Osteocyte (in vitro differentiated cells): Measurements from ENCODE around the gene RIMS4. TPM values are rescaled to one million over a fixed set of nuclear protein-coding genes. Genes with fewer than 3 reads are reported as not detected.

Experiments used
- DNase-seq: peaks from one replicate; pipeline ENCODE4 v3.0.0; 2021; ENCODE audit warnings: mixed read lengths; ENCODE audit not compliant: unreplicated experiment; ENCODE audit errors: extremely low spot score
- H3K27ac Mint-ChIP-seq: one replicate; pipeline ENCODE4 v1.8.0; 2021; ENCODE audit warnings: mild to moderate bottlenecking, mixed read lengths; ENCODE audit not compliant: unreplicated experiment
- H3K27me3 Mint-ChIP-seq: one replicate; pipeline ENCODE4 v1.8.0; 2021; ENCODE audit warnings: mixed read lengths; ENCODE audit not compliant: unreplicated experiment
- H3K36me3 Mint-ChIP-seq: one replicate; pipeline ENCODE4 v1.8.0; 2021; ENCODE audit warnings: mixed read lengths; ENCODE audit not compliant: unreplicated experiment
- H3K4me1 Mint-ChIP-seq: one replicate; pipeline ENCODE4 v1.8.0; 2021; ENCODE audit warnings: mixed read lengths; ENCODE audit not compliant: unreplicated experiment
- H3K4me3 Mint-ChIP-seq: one replicate; pipeline ENCODE4 v1.8.0; 2021; ENCODE audit warnings: mild to moderate bottlenecking, moderate library complexity, mixed read lengths; ENCODE audit not compliant: unreplicated experiment
- H3K9me3 Mint-ChIP-seq: one replicate; pipeline ENCODE4 v1.8.0; 2021; ENCODE audit warnings: mixed read lengths; ENCODE audit not compliant: unreplicated experiment
- CTCF ChIP-seq: fragments of 200-600 bp; sonication (generic); IDR thresholded peaks from 2 replicates; pipeline ENCODE4 v1.5.0; 2021; ENCODE audit warnings: antibody characterized with exemption, mild to moderate bottlenecking, moderate library complexity
- total RNA-seq: library from RNA; stranded (reverse); gene quantifications from 2 replicates; pipeline ENCODE4 v1.2.1, GENCODE V29; 2021

The RIMS4 gene
- total RNA-seq, 1 donor from 2014 or later = 0.75 TPM

GRCh38 chr20:44762466-44763140 is 47.7 kb downstream of the RIMS4 start:
- peaks cover 43% of the 10 kb centered on the region for H3K27me3 Mint-ChIP-seq
- H3K27ac Mint-ChIP-seq = no peak overlapping the region
- no peak for TF ChIP-seq CTCF
- no peaks in the 10 kb centered on the region for H3K9me3 Mint-ChIP-seq
- H3K36me3 Mint-ChIP-seq = no peaks in the 10 kb centered on the region
- H3K4me3 Mint-ChIP-seq = no peak overlapping the region
- H3K4me1 Mint-ChIP-seq = no peaks in the 10 kb centered on the region
- no peak for DNase-seq

GRCh38 chr20:44761423-44761822 is 48.9 kb downstream of the RIMS4 start:
- no peak for DNase-seq
- peaks cover 38% of the 10 kb centered on the region for H3K27me3 Mint-ChIP-seq
- H3K4me3 Mint-ChIP-seq = no peak overlapping the region
- no peaks in the 10 kb centered on the region for H3K9me3 Mint-ChIP-seq
- no peaks in the 10 kb centered on the region for H3K4me1 Mint-ChIP-seq
- H3K36me3 Mint-ChIP-seq = no peaks in the 10 kb centered on the region
- TF ChIP-seq CTCF = no peak
- no peak overlapping the region for H3K27ac Mint-ChIP-seq

- DNase-seq = no peak
- H3K9me3 Mint-ChIP-seq = no peaks in the 10 kb centered on the region
- H3K27ac Mint-ChIP-seq = no peak overlapping the region
- no peak overlapping the region for H3K4me3 Mint-ChIP-seq
- H3K27me3 Mint-ChIP-seq = peaks cover 27% of the 10 kb centered on the region
- TF ChIP-seq CTCF = no peak
- no peaks in the 10 kb centered on the region for H3K4me1 Mint-ChIP-seq
- H3K36me3 Mint-ChIP-seq = no peaks in the 10 kb centered on the region
Observed at GRCh38 chr20:44759595-44759994, 50.8 kb downstream of the RIMS4 start.

DNA sequence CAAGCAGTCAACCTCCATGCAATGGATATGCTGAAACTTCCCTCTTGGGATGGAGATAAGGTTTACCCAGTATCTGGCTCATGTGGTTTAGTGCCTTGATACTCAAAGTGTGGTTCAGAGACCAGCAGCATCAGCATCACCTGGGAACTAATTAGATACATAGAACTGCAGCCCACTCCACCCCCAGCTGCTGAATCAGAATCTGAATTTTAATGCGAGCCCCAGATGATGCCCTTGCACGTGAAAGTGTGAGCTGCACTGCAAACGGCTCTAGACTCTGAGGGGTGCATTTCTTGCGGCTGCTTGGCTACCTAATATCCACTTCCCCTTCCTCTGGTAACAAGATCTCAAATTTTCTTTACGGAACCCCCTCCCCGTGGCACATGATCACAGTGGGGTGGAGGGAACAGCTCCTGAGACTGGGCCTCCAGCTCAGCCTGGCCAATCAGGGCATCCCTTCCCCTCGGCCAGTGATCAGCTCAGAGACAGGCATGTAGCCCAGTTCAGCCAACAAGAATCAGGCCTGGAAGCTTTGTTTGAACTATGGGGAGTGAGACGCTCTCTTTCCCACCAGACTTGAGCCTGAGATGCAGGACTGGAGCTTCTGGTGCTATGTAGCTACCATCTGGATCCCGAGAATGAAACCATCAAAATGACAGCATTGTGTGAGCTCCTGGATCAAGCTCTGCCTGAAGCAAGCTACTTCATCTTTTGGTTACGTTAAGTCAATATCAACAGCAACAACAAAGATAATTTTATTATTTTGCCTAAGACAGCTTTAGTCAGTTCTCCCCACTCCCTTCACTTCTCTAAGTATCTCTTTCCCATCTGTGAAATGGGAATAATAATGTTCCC is 51.9 kb downstream of the RIMS4 start:
- no peaks in the 10 kb centered on the region for H3K4me1 Mint-ChIP-seq
- DNase-seq = no peak
- no peak for TF ChIP-seq CTCF
- H3K27ac Mint-ChIP-seq = no peak overlapping the region
- no peaks in the 10 kb centered on the region for H3K9me3 Mint-ChIP-seq
- no peak overlapping the region for H3K4me3 Mint-ChIP-seq
- H3K27me3 Mint-ChIP-seq = peaks cover 26% of the 10 kb centered on the region
- H3K36me3 Mint-ChIP-seq = no peaks in the 10 kb centered on the region

DNA sequence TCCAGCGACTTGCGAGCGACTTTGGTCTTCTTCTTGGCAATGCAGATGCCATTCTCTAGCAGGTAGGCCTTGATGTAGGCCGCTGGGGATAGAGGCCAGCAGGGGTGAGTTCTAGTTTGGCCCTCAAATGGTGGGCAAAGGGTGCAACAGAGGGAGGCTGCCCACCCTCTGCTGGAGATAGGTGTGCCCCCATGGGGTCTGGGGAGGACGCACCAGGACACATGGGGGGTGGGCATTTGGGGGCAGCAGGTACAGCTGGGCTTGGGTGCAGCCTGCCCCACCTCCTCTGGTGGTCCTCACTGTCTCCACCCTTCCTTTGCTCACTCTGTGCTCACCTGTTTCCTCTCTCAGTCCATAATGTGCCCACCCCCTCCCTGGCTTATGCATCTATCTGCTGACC is 53.4 kb downstream of the RIMS4 start:
- Mint-ChIP-seq H3K4me1 (no peaks in the 10 kb centered on the region), H3K27me3 (peaks cover 26% of the 10 kb centered on the region), H3K9me3 (no peaks in the 10 kb centered on the region), H3K4me3 (no peak overlapping the region), H3K36me3 (no peaks in the 10 kb centered on the region), H3K27ac (no peak overlapping the region)
- no peak for DNase-seq
- TF ChIP-seq CTCF = no peak
